ENCODE results near the gene GRB7.
"Not testable (repeated sequence)": the region's sequence is repeated elsewhere in the genome, so short reads cannot be mapped to it uniquely, and the experiment has no call there.

GRB7 gene

GRCh38 chr17:39736319-39737165, 1.2 kb upstream of the GRB7 start:
- DNase-seq: no peak

- no peak for DNase-seq
Observed at GRCh38 chr17:39737206-39737759, 455 bp upstream of the GRB7 start.

GRCh38 chr17:39738568-39738901, 797 bp downstream of the GRB7 start:
- DNase-seq: peak; percentile 19

- peak; percentile 90 for DNase-seq
Observed at GRCh38 chr17:39738983-39739884, 1.5 kb downstream of the GRB7 start.

GRCh38 chr17:39739885-39740356, 2.2 kb downstream of the GRB7 start:
- no peak for DNase-seq

GRCh38 chr17:39740357-39741111, 2.8 kb downstream of the GRB7 start:
- peak; percentile 81 for DNase-seq

- no peak for DNase-seq
Observed at GRCh38 chr17:39742126-39742855, 4.6 kb downstream of the GRB7 start.

GRCh38 chr17:39742856-39743436, 5.2 kb downstream of the GRB7 start:
- DNase-seq: no peak

GRCh38 chr17:39744075-39744835, 6.5 kb downstream of the GRB7 start:
- no peak for DNase-seq

- DNase-seq: no peak
Observed at GRCh38 chr17:39744836-39745215, 7.1 kb downstream of the GRB7 start.

- DNase-seq: no peak
Observed at GRCh38 chr17:39745335-39746144, 7.8 kb downstream of the GRB7 start.

- DNase-seq: no peak
Observed at GRCh38 chr17:39746145-39746461, 8.4 kb downstream of the GRB7 start.

GRCh38 chr17:39747745-39748144, 10.0 kb downstream of the GRB7 start:
- no peak for DNase-seq

GRCh38 chr17:39748444-39749034, 10.8 kb downstream of the GRB7 start:
- not testable (repeated sequence) for DNase-seq

GRCh38 chr17:39750131-39751015, 12.6 kb downstream of the GRB7 start:
- no peak for DNase-seq

- DNase-seq: no peak
Observed at GRCh38 chr17:39751016-39751543, 13.3 kb downstream of the GRB7 start.

GRCh38 chr17:39751637-39752036, 13.9 kb downstream of the GRB7 start:
- no peak for DNase-seq

- DNase-seq: no peak
Observed at GRCh38 chr17:39752241-39752881, 14.6 kb downstream of the GRB7 start.
